ENCODE data around the gene ANKRD6.

Gene ANKRD6

DNA sequence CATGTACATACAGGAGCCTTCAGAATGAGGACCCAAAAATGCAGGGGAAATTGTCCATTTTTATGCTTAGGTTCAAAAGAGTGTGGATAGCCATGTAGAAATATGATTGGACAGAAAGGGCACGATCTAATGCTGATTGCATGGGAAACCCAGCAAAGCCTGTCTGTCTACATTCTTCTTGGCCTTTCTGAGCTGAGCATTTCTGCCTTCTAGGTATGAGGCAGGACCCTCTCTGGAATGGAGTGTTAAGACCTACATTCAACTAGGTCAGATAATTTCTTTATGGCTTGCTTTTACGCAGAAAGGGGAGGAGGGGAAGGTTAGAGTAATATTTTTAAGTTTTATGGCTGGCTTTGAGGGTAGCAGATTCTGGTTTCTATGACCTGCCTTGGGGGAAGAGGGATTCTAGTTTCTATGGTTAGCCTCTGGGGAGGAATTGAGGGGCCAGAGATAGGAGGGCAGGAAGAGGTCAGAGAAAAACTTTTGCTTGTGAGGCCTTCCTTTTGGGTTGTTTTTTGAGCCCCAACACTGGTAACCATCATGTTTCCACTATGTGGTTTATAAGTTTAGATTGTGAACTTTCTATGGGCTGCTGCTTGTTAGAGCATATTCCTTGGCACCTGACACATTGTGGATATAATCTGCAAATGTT lies 142.1 kb downstream of the ANKRD6 start:
- ChIA-PET POLR2A (no interaction called here), CTCF (no interaction called here)
- DNase-seq (ENCODE audit: extremely low spot score) = no peak
- TF ChIP-seq, protein P1, sequence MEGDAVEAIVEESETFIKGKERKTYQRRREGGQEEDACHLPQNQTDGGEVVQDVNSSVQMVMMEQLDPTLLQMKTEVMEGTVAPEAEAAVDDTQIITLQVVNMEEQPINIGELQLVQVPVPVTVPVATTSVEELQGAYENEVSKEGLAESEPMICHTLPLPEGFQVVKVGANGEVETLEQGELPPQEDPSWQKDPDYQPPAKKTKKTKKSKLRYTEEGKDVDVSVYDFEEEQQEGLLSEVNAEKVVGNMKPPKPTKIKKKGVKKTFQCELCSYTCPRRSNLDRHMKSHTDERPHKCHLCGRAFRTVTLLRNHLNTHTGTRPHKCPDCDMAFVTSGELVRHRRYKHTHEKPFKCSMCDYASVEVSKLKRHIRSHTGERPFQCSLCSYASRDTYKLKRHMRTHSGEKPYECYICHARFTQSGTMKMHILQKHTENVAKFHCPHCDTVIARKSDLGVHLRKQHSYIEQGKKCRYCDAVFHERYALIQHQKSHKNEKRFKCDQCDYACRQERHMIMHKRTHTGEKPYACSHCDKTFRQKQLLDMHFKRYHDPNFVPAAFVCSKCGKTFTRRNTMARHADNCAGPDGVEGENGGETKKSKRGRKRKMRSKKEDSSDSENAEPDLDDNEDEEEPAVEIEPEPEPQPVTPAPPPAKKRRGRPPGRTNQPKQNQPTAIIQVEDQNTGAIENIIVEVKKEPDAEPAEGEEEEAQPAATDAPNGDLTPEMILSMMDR (IDR thresholded peaks at IDR 0.05; ENCODE audit: control extremely low read depth, extremely low read depth, low read depth, missing control alignments) = no peak

- DNase-seq (ENCODE audit: extremely low spot score) = no peak
- POLR2A ChIA-PET = no interaction called here
- TF ChIP-seq, protein P1 (IDR thresholded peaks at IDR 0.05; ENCODE audit: control extremely low read depth, extremely low read depth, low read depth, missing control alignments) = no peak
- CTCF ChIA-PET = interaction anchor here (1.1 to 1.4 kb wide), 2 partner anchors 9 to 34 kb away, joined by 3 to 4 read pairs; no protein-coding TSS in a partner anchor
Measured at GRCh38 chr6:89575562-89575960, 142.6 kb downstream of the ANKRD6 start.

- ChIA-PET POLR2A (no interaction called here), CTCF (interaction anchor here (1.1 to 2.2 kb wide), 2 partner anchors 9 to 29 kb away, joined by 4 to 6 read pairs; no protein-coding TSS in a partner anchor)
- TF ChIP-seq, protein P1 (IDR thresholded peaks at IDR 0.05; ENCODE audit: control extremely low read depth, extremely low read depth, low read depth, missing control alignments) = no peak
- DNase-seq (ENCODE audit: extremely low spot score) = no peak
Measured at GRCh38 chr6:89580997-89581666, 148.2 kb downstream of the ANKRD6 start.

DNA sequence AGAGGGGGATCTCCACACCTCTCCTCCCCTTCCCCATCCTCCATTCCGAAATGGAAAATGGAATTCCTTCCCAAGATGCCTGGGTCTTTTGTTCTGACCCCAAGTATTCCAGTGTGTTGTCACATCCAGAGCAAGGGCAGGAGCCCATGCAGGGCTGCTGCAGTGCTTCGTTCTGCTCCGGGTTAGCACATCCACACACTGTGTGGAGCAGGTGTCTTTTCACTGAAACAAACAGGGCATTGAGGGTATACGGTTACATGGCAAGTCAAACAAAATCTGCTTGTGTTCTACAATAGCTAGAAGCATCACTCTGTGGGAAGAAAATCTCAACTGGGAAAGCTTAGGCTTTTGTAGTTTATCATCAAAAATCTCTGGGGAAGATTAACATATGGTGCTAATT lies 148.7 kb downstream of the ANKRD6 start:
- TF ChIP-seq, protein P1 (IDR thresholded peaks at IDR 0.05; ENCODE audit: control extremely low read depth, extremely low read depth, low read depth, missing control alignments) = no peak
- DNase-seq (ENCODE audit: extremely low spot score) = no peak
- POLR2A ChIA-PET = no interaction called here
- CTCF ChIA-PET = interaction anchor here (1.1 to 2.2 kb wide), 2 partner anchors 9 to 28 kb away, joined by 4 to 6 read pairs; no protein-coding TSS in a partner anchor

GRCh38 chr6:89582669-89583325 lies 149.8 kb downstream of the ANKRD6 start:
- ChIA-PET POLR2A (no interaction called here), CTCF (interaction anchor here (2.2 kb wide), 1 partner anchor 10 kb away, joined by 6 read pairs; no protein-coding TSS in a partner anchor)
- DNase-seq (ENCODE audit: extremely low spot score) = no peak
- TF ChIP-seq, protein P1 (IDR thresholded peaks at IDR 0.05; ENCODE audit: control extremely low read depth, extremely low read depth, low read depth, missing control alignments) = no peak

DNA sequence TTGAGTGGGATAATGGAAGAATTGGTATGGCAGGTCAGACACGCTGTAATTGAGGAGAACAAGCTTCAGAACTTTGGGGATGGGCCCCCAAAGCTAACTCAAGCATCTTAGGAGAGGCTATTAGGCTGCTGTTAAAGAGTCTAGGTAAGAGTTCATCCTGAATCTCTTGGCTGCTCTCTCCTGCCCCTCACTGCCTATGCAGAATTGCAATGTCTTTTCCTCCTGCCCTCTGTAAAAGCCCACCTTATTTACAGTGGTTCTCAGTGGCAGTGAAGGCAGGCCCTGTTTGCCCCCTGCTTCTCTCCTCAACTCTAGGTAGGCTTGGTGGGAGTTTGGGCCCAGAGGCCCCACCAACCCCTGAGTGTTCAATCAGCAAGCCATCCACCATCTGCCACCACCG lies 150.6 kb downstream of the ANKRD6 start:
- ChIA-PET POLR2A (no interaction called here), CTCF (interaction anchor here (1.1 to 1.2 kb wide), 2 partner anchors 11 to 15 kb away, joined by 3 to 5 read pairs; no protein-coding TSS in a partner anchor)
- DNase-seq (ENCODE audit: extremely low spot score) = no peak
- TF ChIP-seq, protein P1 (IDR thresholded peaks at IDR 0.05; ENCODE audit: control extremely low read depth, extremely low read depth, low read depth, missing control alignments) = no peak

Measured in GM10248 (cell line).